Measurements from ENCODE around the gene UNC93B1.
"Not testable (repeated sequence)": the region's sequence is repeated elsewhere in the genome, so short reads cannot be mapped to it uniquely, and the experiment has no call there.

The UNC93B1 gene

DNA sequence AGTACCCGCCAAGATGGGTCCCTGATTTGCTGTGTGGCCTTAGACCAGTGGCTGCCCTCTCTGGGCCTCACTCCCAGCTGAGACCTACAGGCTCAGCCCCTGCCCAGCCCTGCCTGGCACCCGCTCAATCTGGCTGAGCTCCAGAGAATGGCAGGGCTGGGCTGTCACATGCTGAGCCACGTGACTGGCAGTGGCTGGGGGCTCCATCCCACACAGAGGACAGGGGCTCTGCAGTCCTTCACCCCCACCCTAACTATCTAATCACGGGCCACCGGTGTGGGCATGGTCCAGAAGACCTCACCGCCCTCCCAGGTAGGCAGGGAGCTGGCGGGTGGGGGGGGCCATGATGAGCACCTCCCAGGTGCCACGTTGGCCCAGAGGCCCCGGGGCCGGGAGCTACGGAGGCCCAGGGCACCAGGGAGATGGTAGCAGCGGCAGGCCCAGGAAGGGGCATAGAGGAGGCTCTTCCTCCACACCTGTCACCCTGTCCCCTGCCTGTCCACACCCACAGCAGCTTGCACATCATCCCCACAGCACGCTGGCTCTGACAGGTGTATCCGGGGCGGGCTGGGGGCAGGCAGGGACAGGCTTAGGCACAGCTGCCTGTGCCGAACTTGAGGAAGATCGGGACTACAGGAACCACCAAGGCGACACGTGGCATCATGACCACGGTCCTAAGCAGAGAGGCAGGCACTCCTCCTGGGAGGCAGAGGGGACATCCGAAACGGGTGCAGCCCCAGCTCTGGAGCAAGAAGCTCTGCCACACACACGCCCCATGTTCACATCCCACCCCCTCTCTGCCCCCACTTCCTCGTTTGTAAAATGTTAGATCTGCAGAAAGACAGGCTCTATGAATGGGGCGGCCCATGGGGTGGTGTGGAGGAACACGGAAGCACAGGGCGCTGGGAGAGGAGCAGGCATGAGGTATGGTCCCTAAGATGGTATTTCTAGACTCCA lies 4.8 kb upstream of the UNC93B1 start:
- DNase-seq = peak; percentile 51

DNA sequence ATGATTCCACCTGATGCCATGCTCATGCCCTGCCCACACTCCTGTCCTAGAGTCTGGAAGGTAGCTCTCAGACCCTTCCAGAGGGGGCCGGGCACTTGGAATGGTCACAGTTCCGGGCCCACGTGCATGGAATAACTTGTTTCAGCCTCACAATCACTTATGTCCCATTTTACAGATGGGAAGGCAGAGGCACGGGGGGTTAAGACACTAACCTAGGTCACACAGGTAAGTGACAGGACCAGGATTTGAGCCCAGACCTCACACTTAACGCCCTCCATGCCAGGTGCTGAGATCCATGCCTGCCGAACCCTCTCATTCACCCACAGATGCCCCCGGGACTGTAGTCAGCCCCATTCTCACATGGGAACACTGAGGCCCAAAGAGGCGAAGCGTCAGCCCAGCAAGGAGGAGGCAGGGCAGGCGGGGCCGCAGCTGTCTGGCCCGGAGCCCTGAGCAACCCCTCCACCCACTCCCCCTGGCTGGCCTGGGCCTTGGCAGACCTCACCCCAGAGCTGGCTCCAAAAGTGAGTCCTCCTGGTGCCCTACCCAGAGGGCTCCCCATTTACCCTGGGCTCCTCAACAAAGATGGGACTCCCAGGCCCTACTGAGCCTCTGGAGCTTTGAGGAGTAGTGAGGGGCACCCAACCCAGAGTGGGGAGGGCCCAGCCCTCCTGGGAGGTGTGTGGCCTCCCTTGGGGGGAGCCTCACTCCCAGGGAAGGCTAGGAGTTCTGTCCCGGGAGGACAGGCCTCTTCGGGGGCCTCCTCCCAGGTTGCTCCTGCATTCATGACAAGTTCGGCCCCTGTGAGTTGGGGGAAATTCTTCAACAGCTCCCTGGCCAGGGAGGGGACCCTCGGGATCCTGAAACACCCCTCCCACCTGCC lies 3.8 kb upstream of the UNC93B1 start:
- peak; percentile 36 for DNase-seq

DNA sequence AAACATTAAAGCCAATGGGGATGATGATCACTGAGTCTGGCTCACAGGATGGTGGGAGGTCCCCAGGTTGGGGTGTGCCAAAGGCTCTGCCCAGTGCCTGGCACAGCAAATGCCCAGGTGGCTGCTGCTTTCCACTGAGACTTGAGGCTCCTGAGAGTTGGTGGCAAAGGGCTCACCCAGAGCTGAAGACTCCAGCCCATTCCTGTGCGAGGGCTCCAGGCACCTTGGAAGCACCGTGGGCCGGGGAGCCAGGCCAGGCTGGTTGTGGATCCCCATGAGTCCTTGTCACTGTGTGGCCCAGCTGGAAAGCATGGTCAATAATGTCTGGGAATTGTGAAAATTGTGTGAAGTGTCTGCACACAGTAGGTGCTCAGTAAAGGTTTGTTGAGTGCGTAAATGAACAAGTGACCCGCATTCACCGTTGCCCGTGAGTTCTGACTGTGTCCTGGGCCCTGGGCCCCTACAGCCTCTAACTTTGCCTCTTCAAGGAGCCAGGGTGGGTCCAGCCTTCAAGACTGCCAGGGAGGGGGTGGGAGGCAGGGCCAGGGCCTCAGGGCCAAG lies 2.8 kb upstream of the UNC93B1 start:
- DNase-seq = peak; percentile 24

GRCh38 chr11:68004551-68005335 lies 846 bp upstream of the UNC93B1 start:
- DNase-seq = peak; percentile 29

DNA sequence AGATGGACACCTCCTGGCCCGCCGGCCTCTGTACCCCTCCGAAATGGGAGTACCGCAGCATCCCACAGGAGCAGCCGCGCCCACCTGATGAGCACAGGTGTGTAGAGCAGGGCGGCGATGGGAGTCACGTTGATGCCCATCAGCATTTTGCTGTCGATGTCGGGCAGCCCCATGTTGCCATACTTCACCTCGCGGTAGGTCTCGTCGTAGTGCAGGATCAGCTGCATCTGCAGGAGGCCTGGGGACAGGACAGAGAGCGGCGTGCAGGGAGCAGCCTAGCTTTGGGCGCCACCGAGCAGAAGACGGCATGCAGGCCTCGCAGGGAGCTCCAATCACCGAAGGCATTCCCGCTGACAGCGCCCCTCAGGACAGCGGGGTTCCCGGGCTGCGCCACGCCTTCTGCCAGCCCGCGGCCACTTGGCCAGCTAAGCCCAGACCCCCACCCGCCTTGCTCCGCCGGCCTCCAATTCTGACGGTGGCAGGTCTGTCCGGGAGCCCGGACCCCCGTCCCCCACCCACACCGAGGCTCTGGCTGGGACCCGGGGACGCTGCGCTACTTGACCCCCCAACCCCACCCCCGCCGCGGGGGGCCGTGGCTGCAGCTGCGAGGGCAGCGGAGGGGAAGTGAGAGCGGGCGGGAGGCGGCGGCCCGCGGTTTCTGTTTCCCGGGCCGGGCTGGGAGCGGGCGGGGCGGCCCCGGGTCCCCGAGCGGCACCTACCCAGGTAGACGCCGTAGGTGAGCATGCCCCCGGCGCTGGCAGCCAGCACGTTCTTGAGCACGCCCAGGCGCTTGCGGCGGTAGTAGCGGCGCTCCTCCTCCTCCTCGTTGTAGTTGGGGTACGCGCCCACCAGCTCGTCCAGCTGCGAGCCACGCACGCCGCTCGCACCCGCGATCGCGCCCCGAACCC lies 705 bp downstream of the UNC93B1 start:
- DNase-seq = peak; percentile 41

DNA sequence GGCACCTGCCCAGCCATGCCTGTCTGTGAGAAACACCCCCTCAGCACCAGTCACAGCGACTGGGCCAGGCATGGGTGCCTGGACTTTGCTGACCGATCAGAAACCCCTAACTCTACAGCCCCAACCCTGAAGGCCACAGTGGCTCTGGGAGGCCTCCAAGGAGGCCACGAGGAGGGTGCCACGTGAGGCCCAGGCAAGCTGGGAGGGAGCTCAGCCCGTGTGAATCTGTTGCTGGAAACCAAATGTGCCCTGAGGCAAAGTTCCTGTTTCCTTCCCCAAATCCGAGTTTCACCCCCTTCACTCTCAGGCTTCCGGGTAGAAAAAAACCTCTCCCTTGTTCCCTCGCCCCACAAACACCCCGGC lies 1.3 kb downstream of the UNC93B1 start:
- peak; percentile 37 for DNase-seq

DNA sequence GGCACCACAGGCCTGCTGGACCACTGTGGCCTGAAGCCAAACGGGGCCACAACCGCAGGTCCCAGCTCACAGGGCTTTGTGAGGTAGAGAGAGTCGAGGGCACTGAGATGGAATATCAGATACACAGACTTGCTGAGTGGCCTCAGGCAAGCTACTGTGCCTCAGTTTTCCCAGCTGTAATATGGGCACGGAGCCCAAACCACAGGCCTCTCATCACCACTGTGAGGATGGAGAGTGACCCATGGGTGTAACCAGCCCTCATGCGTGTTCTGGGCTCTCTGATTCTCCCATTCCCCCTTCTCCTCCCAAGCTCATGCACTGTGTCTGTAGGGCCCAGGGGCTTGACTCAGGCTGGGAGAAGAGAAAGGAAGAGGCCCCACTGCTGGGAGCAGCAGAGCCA lies 4.2 kb downstream of the UNC93B1 start:
- DNase-seq = peak; percentile 25

DNA sequence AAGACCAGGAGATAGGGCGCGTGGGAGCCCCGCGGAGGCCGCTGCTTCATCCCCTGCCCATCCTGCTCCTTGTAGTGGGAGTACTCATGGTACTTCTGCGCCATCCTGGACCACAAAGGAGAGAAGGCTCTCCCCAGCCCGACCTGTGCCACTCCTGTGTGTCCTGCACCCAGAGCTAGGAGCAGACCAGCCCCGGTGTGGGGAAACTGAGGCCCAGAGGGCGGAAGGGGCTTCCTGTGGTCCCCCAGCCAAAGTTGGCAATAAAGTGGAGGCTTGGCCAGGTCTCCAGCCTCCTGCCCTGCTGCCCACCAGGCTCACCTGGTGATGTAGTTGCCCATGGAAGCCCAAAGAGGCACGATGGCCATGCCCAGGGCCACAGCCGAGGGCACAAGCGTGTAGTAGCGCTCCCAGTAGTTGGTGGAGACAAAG lies 4.7 kb downstream of the UNC93B1 start:
- DNase-seq = no peak

DNA sequence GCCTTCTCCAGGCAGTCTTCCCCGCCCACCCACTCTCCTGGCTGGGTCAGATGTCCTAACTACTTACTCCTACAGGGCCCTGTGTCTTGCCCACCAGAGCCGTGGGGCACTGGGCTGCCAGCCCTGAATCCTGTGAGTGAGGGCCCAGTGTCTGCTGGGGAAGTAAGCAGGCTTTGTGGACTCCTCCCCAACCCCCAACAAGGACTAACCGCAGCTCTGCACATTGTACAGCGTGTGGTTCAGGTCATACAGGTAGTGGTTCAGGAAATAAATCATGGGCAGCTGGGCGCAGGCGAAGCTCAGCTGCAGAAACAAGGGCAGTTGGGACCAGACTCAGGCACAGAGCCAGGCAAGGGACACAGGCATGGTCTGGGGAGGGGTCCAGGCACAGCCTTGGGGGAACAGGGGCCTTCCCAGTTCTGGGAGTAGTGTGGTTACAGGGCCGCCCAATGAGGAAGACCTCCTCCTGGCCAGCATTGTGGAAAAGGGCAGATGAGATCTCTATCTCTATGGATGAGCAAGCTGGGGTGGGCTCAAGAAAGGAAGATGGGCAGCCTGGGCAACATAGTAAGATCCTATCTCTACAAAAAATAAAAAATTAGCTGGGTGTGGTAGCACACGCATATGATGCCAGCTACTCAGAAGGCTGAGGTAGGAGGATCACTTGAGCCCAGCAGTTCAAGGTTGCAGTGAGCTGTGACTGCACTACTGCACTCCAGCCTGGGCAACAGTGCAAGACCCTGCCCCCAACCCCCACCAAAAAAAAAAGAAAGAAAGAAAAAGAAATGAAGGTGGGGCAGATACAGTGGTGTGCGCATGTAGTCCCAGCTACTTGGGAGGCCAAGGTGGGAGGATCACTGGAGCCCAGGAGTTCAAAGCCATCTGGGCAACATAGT lies 5.5 kb downstream of the UNC93B1 start:
- DNase-seq = no peak

DNA sequence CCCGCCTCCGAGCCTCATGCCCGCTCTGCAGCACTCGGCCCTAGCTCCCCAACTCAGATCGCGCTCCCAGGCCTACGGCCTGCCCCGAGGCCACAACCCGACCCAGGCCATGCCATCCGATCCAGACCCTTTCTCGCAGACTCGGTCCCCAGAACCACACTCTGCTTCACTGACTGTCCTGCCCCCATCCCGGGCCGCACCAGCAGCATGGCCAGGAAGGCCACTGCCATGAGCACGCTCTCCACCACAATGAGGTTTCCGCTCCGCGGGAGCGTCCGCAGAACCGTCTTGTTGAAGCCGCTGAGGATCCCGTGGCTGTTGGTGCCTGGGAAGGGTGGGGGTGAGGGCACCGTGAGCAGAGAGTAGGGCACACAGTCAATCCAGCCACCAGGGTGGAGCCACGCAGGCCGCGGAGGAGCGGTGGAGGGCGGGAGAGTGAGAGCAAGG lies 6.4 kb downstream of the UNC93B1 start:
- DNase-seq = peak; percentile 31

DNA sequence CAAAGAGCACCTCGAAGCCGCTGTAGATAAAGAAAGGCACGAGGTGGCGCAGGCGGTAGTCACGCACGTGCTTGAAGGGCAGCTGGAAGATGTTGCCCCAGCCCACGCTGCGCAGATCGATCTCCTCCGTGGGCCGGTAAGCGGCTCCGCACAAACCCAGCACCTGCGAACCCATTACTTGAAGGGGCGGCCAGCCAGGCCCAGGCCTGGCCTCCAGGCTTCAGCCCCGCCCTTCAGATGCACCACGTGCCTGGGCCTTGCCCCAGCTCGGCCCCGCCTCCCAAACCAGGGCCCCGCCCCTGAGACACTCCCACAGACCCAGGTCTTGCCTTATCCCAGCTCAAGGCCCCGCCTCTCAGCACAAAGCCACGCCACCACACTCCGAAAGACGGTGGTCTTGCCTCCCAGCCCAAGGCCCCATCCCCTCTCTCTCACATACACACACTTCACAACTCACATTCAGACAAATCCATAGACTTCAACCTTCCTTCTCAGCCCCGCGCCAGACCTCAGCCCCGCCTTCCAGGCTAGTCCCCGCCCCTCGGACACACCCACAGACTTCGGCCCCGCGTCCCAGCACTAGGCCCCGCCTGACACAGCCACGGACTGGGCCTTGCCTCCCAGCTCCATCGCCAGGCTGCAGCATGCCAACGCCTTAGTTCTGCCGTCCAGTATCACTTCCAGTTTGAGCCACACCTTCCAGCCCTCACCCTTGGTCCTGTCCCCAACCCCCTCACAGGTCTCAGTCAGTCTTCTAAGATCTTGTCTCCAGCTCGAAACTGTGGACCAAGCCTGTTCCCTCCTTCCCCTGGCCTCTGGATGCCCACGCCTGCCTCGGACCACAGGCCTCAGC lies 7.0 kb downstream of the UNC93B1 start:
- DNase-seq = peak; percentile 78

- no peak for DNase-seq
These were observed 7.8 kb downstream of the UNC93B1 start for GRCh38 chr11:67996051-67996450.

DNA sequence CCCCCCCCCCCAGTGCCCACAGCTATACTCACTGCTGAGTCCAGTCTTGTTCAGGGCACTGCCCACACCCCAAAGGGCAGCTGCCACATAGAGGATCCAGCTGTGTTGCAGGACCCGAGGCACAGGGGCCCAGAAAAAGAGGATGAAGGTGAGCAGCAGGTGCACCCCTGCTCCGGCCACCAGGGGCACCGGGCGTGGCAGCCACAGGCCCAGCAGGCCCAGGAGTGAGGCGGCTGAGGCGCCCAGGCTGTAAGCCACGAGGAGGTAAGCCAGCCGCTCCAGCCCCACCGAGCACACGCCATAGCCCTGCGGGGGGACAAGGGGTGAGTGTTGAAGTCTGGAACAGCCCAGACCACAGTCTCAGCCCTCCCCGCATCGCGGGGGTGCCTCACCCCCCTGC lies 8.3 kb downstream of the UNC93B1 start:
- DNase-seq = not testable (repeated sequence)

- DNase-seq = not testable (repeated sequence)
These were observed 8.8 kb downstream of the UNC93B1 start for GRCh38 chr11:67995129-67995528.

- not testable (repeated sequence) for DNase-seq
These were observed 9.5 kb downstream of the UNC93B1 start for GRCh38 chr11:67994387-67994786.

GRCh38 chr11:67993821-67994220 lies 10.1 kb downstream of the UNC93B1 start:
- DNase-seq = not testable (repeated sequence)

- DNase-seq = not testable (repeated sequence)
These were observed 12.4 kb downstream of the UNC93B1 start for GRCh38 chr11:67991347-67992121.

Data from left hindlimb (tissue), 1 donor.